Naive thymus-derived CD4-positive, alpha-beta T cell (primary cell): ENCODE measurements around the gene C7orf57. TPM values are rescaled to one million over a fixed set of nuclear protein-coding genes. Genes with fewer than 3 reads are reported as not detected.

Experiments used
- ATAC-seq: fragments of 150-1000 bp; cut with Tn5 transposase; 2 replicates; pipeline ENCODE4 v1.10.0; 2021; ENCODE audit warnings: mild to moderate bottlenecking, moderate library complexity
- CTCF ChIA-PET: fragments of 350-600 bp; sonication (Branson Sonifier 250); formaldehyde crosslinking; loops from one replicate; lab custom pipeline; 2021; ENCODE audit warnings: antibody characterized with exemption; lab: Charles Lee
- POLR2A ChIA-PET: fragments of 350-600 bp; sonication (Branson Sonifier 250); formaldehyde crosslinking; loops from one replicate; lab custom pipeline; 2021; ENCODE audit warnings: antibody characterized with exemption, inconsistent platforms; lab: Charles Lee
- DNase-seq, 9 donors: peaks; one replicate each; pipeline versions ENCODE4 v3.0.0 to v3.0.0-alpha.2; 2020 to 2022; ENCODE audit warnings: mixed read lengths in 1 of 9
- H3K27ac ChIP-seq: one replicate; pipeline ENCODE4 v1.7.0; 2013; ENCODE audit warnings: mild to moderate bottlenecking, low read depth, low read length, moderate library complexity
- H3K27me3 ChIP-seq, 2 donors: one replicate each; pipeline ENCODE4 v1.7.0; 2013; ENCODE audit warnings: low read length in 2 of 2, mild to moderate bottlenecking in 2 of 2, moderate library complexity in 2 of 2; ENCODE audit not compliant: control insufficient read depth in 2 of 2, insufficient read depth in 2 of 2
- H3K36me3 ChIP-seq, 3 experiments: 1 replicate in 2 of 3; 2 replicates in 1 of 3; pipeline ENCODE4 v1.7.0; 2013; ENCODE audit warnings: low read length in 3 of 3, mild to moderate bottlenecking in 3 of 3, moderate library complexity in 1 of 3; ENCODE audit not compliant: insufficient read depth in 3 of 3, control insufficient read depth in 2 of 3
- H3K4me1 ChIP-seq, 2 donors: one replicate each; pipeline ENCODE4 v1.7.0; 2013; ENCODE audit warnings: low read length in 2 of 2, mild to moderate bottlenecking in 2 of 2, moderate library complexity in 1 of 2; ENCODE audit not compliant: control insufficient read depth in 2 of 2, insufficient read depth in 2 of 2
- H3K4me3 ChIP-seq: 2 replicates; pipeline ENCODE4 v1.7.0; 2013; ENCODE audit warnings: mild to moderate bottlenecking, low read length
- H3K9me3 ChIP-seq, 3 experiments: 1 replicate in 2 of 3; 2 replicates in 1 of 3; pipeline ENCODE4 v1.7.0; 2013; ENCODE audit warnings: low read length in 3 of 3; ENCODE audit not compliant: control insufficient read depth in 2 of 3
- H3K27ac Mint-ChIP-seq, 9 donors: one replicate each; pipeline ENCODE4 v1.8.0; 2020 to 2022; ENCODE audit warnings: mixed read lengths in 9 of 9, mild to moderate bottlenecking in 8 of 9, moderate library complexity in 5 of 9, inconsistent platforms in 2 of 9
- H3K27me3 Mint-ChIP-seq, 5 donors: one replicate each; pipeline ENCODE4 v1.8.0; 2021 to 2022; ENCODE audit warnings: mixed read lengths in 5 of 5, mild to moderate bottlenecking in 1 of 5
- H3K36me3 Mint-ChIP-seq, 5 donors: one replicate each; pipeline ENCODE4 v1.8.0; 2020 to 2022; ENCODE audit warnings: mixed read lengths in 5 of 5, mild to moderate bottlenecking in 3 of 5, inconsistent platforms in 1 of 5
- H3K4me1 Mint-ChIP-seq, 7 donors: one replicate each; pipeline ENCODE4 v1.8.0; 2020 to 2022; ENCODE audit warnings: mixed read lengths in 7 of 7, mild to moderate bottlenecking in 3 of 7, inconsistent platforms in 1 of 7
- H3K4me3 Mint-ChIP-seq, 10 donors: one replicate each; pipeline ENCODE4 v1.8.0; 2020 to 2022; ENCODE audit warnings: mild to moderate bottlenecking in 10 of 10, mixed read lengths in 10 of 10, moderate library complexity in 6 of 10, inconsistent platforms in 2 of 10
- H3K9me3 Mint-ChIP-seq, 11 donors: one replicate each; pipeline ENCODE4 v1.8.0; 2020 to 2022; ENCODE audit warnings: mixed read lengths in 11 of 11, mild to moderate bottlenecking in 4 of 11, inconsistent platforms in 1 of 11, moderate library complexity in 1 of 11
- intact Hi-C, 2 donors: fragments of 100-400 bp; cut with micrococcal nuclease; formaldehyde crosslinking; loops; one replicate each; pipeline ENCODE4 v1.15.1; 2023
- polyA plus RNA-seq, 2 donors: library from polyadenylated mRNA; unstranded; fragments of 300-500 nt; fragmentation: Illumina TruSeq; gene quantifications; one replicate each; pipeline ENCODE4 v1.2.3, GENCODE V29; 2021
- total RNA-seq, 6 experiments: library from RNA in 5 of 6; stranded (reverse) in 5 of 6; gene quantifications; 1 replicate in 5 of 6; 2 replicates in 1 of 6; pipeline ENCODE4 v1.2.3 and lab custom pipeline; 2021 to 2026

C7orf57 gene
- total and polyA plus RNA-seq, 7 experiments from 2014 or later = 0.08 to 0.80 (median 0.15) TPM; not detected in 3

- no peaks in the 10 kb centered on the region for H3K27me3 ChIP-seq
- H3K27ac Mint-ChIP-seq = peak overlapping the region in 8 of 9 donors; percentile 41 to 95 (median 78)
- no peaks in the 10 kb centered on the region for H3K27me3 Mint-ChIP-seq
- H3K36me3 ChIP-seq = peaks cover 29 to 81% (median 50%) of the 10 kb centered on the region in 3 experiments
- H3K36me3 Mint-ChIP-seq = peaks cover 22 to 65% (median 63%) of the 10 kb centered on the region in 5 donors
- ATAC-seq (no peak), DNase-seq (no peak)
- H3K4me1 ChIP-seq = peaks cover 26 to 46% of the 10 kb centered on the region in 2 donors
- H3K4me1 Mint-ChIP-seq = peaks cover 33 to 54% (median 45%) of the 10 kb centered on the region in 7 donors
- H3K9me3 ChIP-seq = no peaks in the 10 kb centered on the region
- H3K4me3 Mint-ChIP-seq = no peak overlapping the region
- no peak overlapping the region for H3K4me3 ChIP-seq
- peak overlapping the region; percentile 11 for H3K27ac ChIP-seq
- CTCF ChIA-PET = interaction anchor here (0.9 kb wide), 1 partner anchor 55 kb away, joined by 4 read pairs; no protein-coding TSS in a partner anchor
- intact Hi-C loops = loop anchor here in 1 of 2 donors (2.0 kb wide), 1 partner anchor 14 kb away; the partner anchor contains the start of gene UPP1
- POLR2A ChIA-PET = interaction anchor here (0.6 to 2.5 kb wide), 4 partner anchors 9 to 111 kb away, joined by 3 to 10 read pairs (median 4); partner anchors contain the start of gene UPP1
- no peaks in the 10 kb centered on the region for H3K9me3 Mint-ChIP-seq
These were observed 67.2 kb downstream of the C7orf57 start for GRCh38 chr7:48102530-48102929.

- Mint-ChIP-seq H3K36me3 (peaks cover 17 to 55% (median 49%) of the 10 kb centered on the region in 5 donors), H3K27me3 (no peaks in the 10 kb centered on the region), H3K9me3 (no peaks in the 10 kb centered on the region), H3K4me3 (no peak overlapping the region), H3K27ac (peak overlapping the region in 7 of 9 donors; percentile 15 to 85 (median 71)), H3K4me1 (peaks cover 16 to 47% (median 25%) of the 10 kb centered on the region in 7 donors)
- POLR2A ChIA-PET = interaction anchor here (0.5 to 1.4 kb wide), 3 partner anchors 113 to 131 kb away, joined by 3 to 5 read pairs (median 5); no protein-coding TSS in a partner anchor
- H3K27ac ChIP-seq = no peak overlapping the region
- peaks cover 31 to 85% (median 40%) of the 10 kb centered on the region in 3 experiments for H3K36me3 ChIP-seq
- no peak for ATAC-seq
- H3K9me3 ChIP-seq = no peaks in the 10 kb centered on the region
- DNase-seq = no peak
- no peak overlapping the region for H3K4me3 ChIP-seq
- CTCF ChIA-PET = interaction anchor here (8.0 kb wide), 1 partner anchor 114 kb away, joined by 91 read pairs; no protein-coding TSS in a partner anchor
- intact Hi-C loops = no loop called here
- H3K4me1 ChIP-seq = peaks cover 7 to 28% of the 10 kb centered on the region in 2 donors
- no peaks in the 10 kb centered on the region for H3K27me3 ChIP-seq
These were observed 69.7 kb downstream of the C7orf57 start for GRCh38 chr7:48105045-48105444.

GRCh38 chr7:48106906-48107659, 71.7 kb downstream of the C7orf57 start:
- Histone ChIP-seq H3K4me3 (no peak overlapping the region), H3K27ac (no peak overlapping the region), H3K36me3 (peaks cover 26 to 73% (median 29%) of the 10 kb centered on the region in 3 experiments), H3K9me3 (no peaks in the 10 kb centered on the region), H3K27me3 (no peaks in the 10 kb centered on the region), H3K4me1 (peaks cover 8 to 22% of the 10 kb centered on the region in 2 donors)
- intact Hi-C loops = no loop called here
- H3K27ac Mint-ChIP-seq = peak overlapping the region in 5 of 9 donors; percentile 21 to 71 (median 28)
- ChIA-PET CTCF (interaction anchor here (0.6 to 8.0 kb wide), 2 partner anchors 116 to 141 kb away, joined by 3 to 91 read pairs; no protein-coding TSS in a partner anchor), POLR2A (interaction anchor here (0.8 to 5.2 kb wide), 4 partner anchors 17 to 133 kb away, joined by 3 to 37 read pairs (median 4); no protein-coding TSS in a partner anchor)
- H3K4me1 Mint-ChIP-seq = peaks cover 19 to 49% (median 23%) of the 10 kb centered on the region in 7 donors
- ATAC-seq (no peak), DNase-seq (no peak)
- H3K9me3 Mint-ChIP-seq = no peaks in the 10 kb centered on the region
- H3K4me3 Mint-ChIP-seq = no peak overlapping the region
- no peaks in the 10 kb centered on the region for H3K27me3 Mint-ChIP-seq
- H3K36me3 Mint-ChIP-seq = peaks cover 14 to 50% (median 44%) of the 10 kb centered on the region in 5 donors

- no peak for ATAC-seq
- H3K27me3 ChIP-seq = no peaks in the 10 kb centered on the region
- H3K4me1 Mint-ChIP-seq = peaks cover 12 to 43% (median 18%) of the 10 kb centered on the region in 7 donors
- H3K9me3 Mint-ChIP-seq = no peaks in the 10 kb centered on the region
- POLR2A ChIA-PET = interaction anchor here (0.8 to 5.2 kb wide), 5 partner anchors 18 to 134 kb away, joined by 3 to 37 read pairs (median 4); partner anchors contain the start of gene UPP1
- no peaks in the 10 kb centered on the region for H3K27me3 Mint-ChIP-seq
- H3K4me1 ChIP-seq = peaks cover 8 to 14% of the 10 kb centered on the region in 2 donors
- H3K27ac ChIP-seq = no peak overlapping the region
- no peak overlapping the region for H3K4me3 ChIP-seq
- no peak overlapping the region for H3K4me3 Mint-ChIP-seq
- no peak for DNase-seq
- peak overlapping the region in 5 of 9 donors; percentile 13 to 81 (median 74) for H3K27ac Mint-ChIP-seq
- intact Hi-C loops = no loop called here
- peaks cover 17 to 64% (median 20%) of the 10 kb centered on the region in 3 experiments for H3K36me3 ChIP-seq
- CTCF ChIA-PET = interaction anchor here (0.6 to 8.0 kb wide), 6 partner anchors 74 to 163 kb away, joined by 3 to 91 read pairs (median 14); no protein-coding TSS in a partner anchor
- no peaks in the 10 kb centered on the region for H3K9me3 ChIP-seq
- peaks cover 9 to 43% (median 37%) of the 10 kb centered on the region in 5 donors for H3K36me3 Mint-ChIP-seq
These were observed 72.7 kb downstream of the C7orf57 start for GRCh38 chr7:48107926-48108472.

GRCh38 chr7:48108959-48109847, 73.9 kb downstream of the C7orf57 start:
- Mint-ChIP-seq H3K4me3 (peak overlapping the region in 1 of 10 donors; percentile 0), H3K27me3 (no peaks in the 10 kb centered on the region), H3K9me3 (no peaks in the 10 kb centered on the region), H3K36me3 (peaks cover 9 to 33% (median 28%) of the 10 kb centered on the region in 5 donors), H3K4me1 (peaks cover 11 to 38% (median 16%) of the 10 kb centered on the region in 7 donors), H3K27ac (peak overlapping the region; percentile 59 to 88 (median 81))
- ATAC-seq = peak; percentile 3
- no peak overlapping the region for H3K4me3 ChIP-seq
- peaks cover 8 to 14% of the 10 kb centered on the region in 2 donors for H3K4me1 ChIP-seq
- intact Hi-C loops = loop anchor here in 1 of 2 donors (1.0 kb wide), 1 partner anchor 11 kb away; no protein-coding TSS in a partner anchor
- peaks cover 8 to 52% (median 12%) of the 10 kb centered on the region in 3 experiments for H3K36me3 ChIP-seq
- POLR2A ChIA-PET = interaction anchor here (1.0 to 5.2 kb wide), 7 partner anchors 20 to 164 kb away, joined by 3 to 37 read pairs (median 5); partner anchors contain the start of genes C7orf57 and UPP1
- H3K9me3 ChIP-seq = no peaks in the 10 kb centered on the region
- peak overlapping the region; percentile 10 for H3K27ac ChIP-seq
- CTCF ChIA-PET = interaction anchor here (0.8 to 8.0 kb wide), 12 partner anchors 8 to 164 kb away, joined by 3 to 91 read pairs (median 5); no protein-coding TSS in a partner anchor
- no peak for DNase-seq
- H3K27me3 ChIP-seq = no peaks in the 10 kb centered on the region
